K562 (cell line): ENCODE measurements around the gene CARMIL1.

Source experiments
- BRD4 ChIP-seq: fragments of 200-600 bp; sonication (generic); IDR thresholded peaks from 2 replicates; pipeline ENCODE4 v1.6.1; 2017; ENCODE audit warnings: inconsistent platforms
- CTCF ChIP-seq, 3 experiments: IDR thresholded peaks in 2 of 3; conservative IDR thresholded peaks in 1 of 3; 2 replicates each; pipeline ENCODE4 v1.5.1; 2011 to 2012; ENCODE audit warnings: low read length in 3 of 3, mild to moderate bottlenecking in 3 of 3, control low read depth in 2 of 3, improper control_type of control experiment in 1 of 3, inconsistent platforms in 1 of 3, low read depth in 1 of 3, mixed read lengths in 1 of 3, moderate library complexity in 1 of 3; ENCODE audit not compliant: insufficient read depth in 2 of 3
- ELF1 ChIP-seq: fragments of 200-800 bp; sonication (Bioruptor generic); IDR thresholded peaks from 2 replicates; pipeline ENCODE4 v1.6.1; 2016; ENCODE audit warnings: missing genetic modification characterization, missing compliant biosample characterization
- FUS ChIP-seq: fragments of 200-400 bp; formaldehyde crosslinking; optimal IDR thresholded peaks from 2 replicates; pipeline ENCODE3; 2017; ENCODE audit warnings: low read depth, low read length
- HSF4 ChIP-seq: fragments of 250-450 bp; sonication (Bioruptor Pico); IDR thresholded peaks from 2 replicates; pipeline ENCODE4 v2.1.2; 2022; ENCODE audit warnings: mild to moderate bottlenecking, moderate library complexity, borderline replicate concordance
- NCOA2 ChIP-seq, 2 experiments: fragments of 450-650 bp; IDR thresholded peaks; 2 replicates each; pipeline ENCODE4 v1.6.1; 2018; ENCODE audit warnings: mild to moderate bottlenecking in 2 of 2, moderate library complexity in 1 of 2; ENCODE audit not compliant: partially characterized antibody in 2 of 2
- POLR2A ChIP-seq: fragments of 450-650 bp; conservative IDR thresholded peaks from 2 replicates; pipeline ENCODE4 v1.6.1; 2016
- PRDM10 ChIP-seq: fragments of 450-650 bp; IDR thresholded peaks from 2 replicates; pipeline ENCODE4 v1.6.1; 2018; ENCODE audit not compliant: partially characterized antibody
- RBM34 ChIP-seq: fragments of 200-400 bp; formaldehyde crosslinking; IDR thresholded peaks from 2 replicates; pipeline ENCODE4 v1.6.1; 2018; ENCODE audit warnings: low read length, borderline replicate concordance; ENCODE audit not compliant: insufficient read depth
- ZNF143 ChIP-seq: sonication (generic); formaldehyde crosslinking; IDR thresholded peaks from 2 replicates; pipeline ENCODE4 v1.9.0; 2022; ENCODE audit warnings: mild to moderate bottlenecking, missing genetic modification reagents
- TF ChIP-seq, protein P1 (sequence below): sonication (generic); formaldehyde crosslinking; IDR thresholded peaks from 2 replicates; pipeline ENCODE4 v1.8.0; 2022; ENCODE audit warnings: mild to moderate bottlenecking, low read depth, missing genetic modification reagents

DNA sequence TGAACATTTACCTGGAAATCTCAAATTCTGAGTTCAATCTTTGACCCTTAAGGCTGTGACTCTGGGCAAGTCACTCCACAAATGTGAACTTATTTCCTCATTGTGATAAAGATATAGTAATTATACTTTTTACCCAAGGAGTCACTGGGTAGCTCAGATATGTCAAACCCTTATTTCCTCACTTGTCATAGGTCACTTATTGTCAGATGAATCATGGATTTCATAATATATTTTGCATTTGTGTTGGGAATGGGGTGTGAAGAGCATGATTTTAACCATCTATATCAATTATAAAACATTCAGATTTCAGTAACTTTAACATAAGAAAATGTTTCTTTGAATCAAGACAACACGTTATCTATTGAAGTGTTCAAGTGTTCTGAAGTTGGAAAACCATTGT is 3.7 kb upstream of the CARMIL1 start:
- no peak for TF ChIP-seq RBM34
- no peak for TF ChIP-seq NCOA2 (IDR thresholded peaks at IDR 0.05; ENCODE audit: partially characterized antibody in 2 of 2)
- no peak for TF ChIP-seq HSF4 (CRISPR knock-in tag)
- TF ChIP-seq FUS = no peak
- no peak for TF ChIP-seq BRD4
- no peak for TF ChIP-seq CTCF (IDR thresholded peaks at IDR 0.05 in 2 of 3, conservative IDR thresholded peaks at IDR 0.05 in 1 of 3; ENCODE audit: insufficient read depth in 2 of 3, low read depth in 1 of 3, low read length in 3 of 3)
- no peak for TF ChIP-seq POLR2A
- TF ChIP-seq PRDM10 = no peak
- TF ChIP-seq ELF1 (tag) = no peak
- TF ChIP-seq, protein P1, sequence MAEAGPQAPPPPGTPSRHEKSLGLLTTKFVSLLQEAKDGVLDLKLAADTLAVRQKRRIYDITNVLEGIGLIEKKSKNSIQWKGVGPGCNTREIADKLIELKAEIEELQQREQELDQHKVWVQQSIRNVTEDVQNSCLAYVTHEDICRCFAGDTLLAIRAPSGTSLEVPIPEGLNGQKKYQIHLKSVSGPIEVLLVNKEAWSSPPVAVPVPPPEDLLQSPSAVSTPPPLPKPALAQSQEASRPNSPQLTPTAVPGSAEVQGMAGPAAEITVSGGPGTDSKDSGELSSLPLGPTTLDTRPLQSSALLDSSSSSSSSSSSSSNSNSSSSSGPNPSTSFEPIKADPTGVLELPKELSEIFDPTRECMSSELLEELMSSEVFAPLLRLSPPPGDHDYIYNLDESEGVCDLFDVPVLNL (CRISPR knock-in tag) = no peak
- no peak for TF ChIP-seq ZNF143 (CRISPR knock-in tag)
